ENCODE measurements around the gene CBARP. TPM values are rescaled to one million over a fixed set of nuclear protein-coding genes. Genes with fewer than 3 reads are reported as not detected.
A peak's percentile ranks its signal among the peaks of the same experiment; 100 is the strongest.

The CBARP gene
- total RNA-seq, 2 experiments from 2014 or later, result 0.09 to 0.13 TPM

DNA sequence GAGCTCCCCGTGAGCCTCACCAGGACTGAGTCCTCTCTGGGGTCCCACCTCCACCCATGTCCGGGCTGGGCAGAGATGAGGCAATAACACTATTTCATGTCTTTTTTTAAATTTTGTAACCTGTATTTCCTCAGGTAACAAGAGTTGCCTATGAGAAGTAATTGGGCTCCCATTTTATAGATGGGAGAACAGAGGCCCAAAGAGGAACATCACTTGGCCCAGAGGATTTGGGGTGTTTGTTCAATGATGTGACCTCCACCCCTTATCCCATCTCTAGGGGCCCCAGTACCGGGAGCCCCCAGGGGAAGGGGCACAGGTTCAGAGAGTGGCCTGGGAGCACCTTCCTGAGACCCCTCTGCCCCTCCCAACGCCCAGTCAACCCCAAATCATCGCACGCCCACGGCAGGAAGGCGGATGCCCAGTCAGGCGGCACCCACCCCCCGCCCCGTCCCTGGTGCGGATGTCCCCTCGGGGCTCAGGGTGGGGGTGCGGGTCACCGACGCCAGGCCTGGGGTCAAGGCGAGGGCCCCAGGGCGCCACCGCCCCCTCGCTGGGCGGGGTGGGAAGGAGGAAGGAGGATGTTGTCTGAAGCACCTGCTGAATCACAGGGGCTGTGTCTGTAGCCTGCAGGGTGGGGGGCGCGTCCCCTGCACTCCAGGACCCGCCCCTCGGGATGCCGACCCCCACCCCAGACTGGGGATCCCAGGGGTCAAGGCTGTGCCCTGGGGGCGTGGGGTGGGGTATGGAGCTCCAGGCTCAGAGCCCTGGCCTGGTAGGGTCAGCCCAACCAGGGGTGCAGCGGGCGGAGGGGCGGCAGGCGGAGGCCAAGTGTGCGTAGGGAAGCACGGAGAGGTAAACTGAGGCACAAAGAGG is 22.3 kb upstream of the CBARP start:
- Histone ChIP-seq H3K4me1 (ENCODE audit: insufficient read depth, low read length, poor library complexity, severe bottlenecking) (peaks cover 67% of the 10 kb centered on the region), H3K9me3 (ENCODE audit: low read length) (no peaks in the 10 kb centered on the region), H3K4me3 (ENCODE audit: low read depth, low read length, poor library complexity, severe bottlenecking) (peak overlapping the region; percentile 78), H3K9me2 (ENCODE audit: insufficient read depth, low read length) (no peaks in the 10 kb centered on the region), H3K4me2 (ENCODE audit: low read length) (peak overlapping the region; percentile 90), H3K36me3 (ENCODE audit: insufficient read depth, low read length) (peaks cover 38% of the 10 kb centered on the region), H2AFZ (ENCODE audit: low read length) (no peak overlapping the region), H3K27ac (ENCODE audit: low read depth, low read length, poor library complexity, severe bottlenecking) (peak overlapping the region; percentile 87), H3K79me2 (ENCODE audit: insufficient read depth, low read depth, low read length) (peaks cover 27% of the 10 kb centered on the region; the same call in 1 of the 2 replicates), H4K20me1 (ENCODE audit: insufficient read depth, low read length) (no peaks in the 10 kb centered on the region)
- TF ChIP-seq CTCF (conservative IDR thresholded peaks at IDR 0.05; ENCODE audit: low read length) (no peak), EZH2phosphoT487 (IDR thresholded peaks at IDR 0.05; ENCODE audit: borderline replicate concordance, low read depth, low read length) (no peak)
- POLR2A ChIA-PET, result interaction anchor here (1.0 kb wide), 1 partner anchor 9 kb away, joined by 4 read pairs; no protein-coding TSS in a partner anchor
- BruUV-seq (replicated peaks), result no TSS peak
- intact Hi-C loops (cut with micrococcal nuclease; ENCODE audit: unreplicated experiment), result loop anchor here (10.0 kb wide), 1 partner anchor 235 kb away; the partner anchor contains the start of genes CNN2, RNU6-2 and TMEM259
- CTCF ChIA-PET (ENCODE audit: unreplicated experiment), result no interaction called here
- DNase-seq (ENCODE audit: low spot score), result peak; percentile 64

- H3K4me1 ChIP-seq (ENCODE audit: insufficient read depth, low read length, poor library complexity, severe bottlenecking), result peaks cover 59% of the 10 kb centered on the region
- no peak overlapping the region for H2AFZ ChIP-seq (ENCODE audit: low read length)
- ChIA-PET POLR2A (interaction anchor here (1.0 kb wide), 1 partner anchor 9 kb away, joined by 4 read pairs; no protein-coding TSS in a partner anchor), CTCF (ENCODE audit: unreplicated experiment) (no interaction called here)
- intact Hi-C loops (cut with micrococcal nuclease; ENCODE audit: unreplicated experiment), result no loop called here
- peak overlapping the region; percentile 87 for H3K27ac ChIP-seq (ENCODE audit: low read depth, low read length, poor library complexity, severe bottlenecking)
- H4K20me1 ChIP-seq (ENCODE audit: insufficient read depth, low read length), result no peaks in the 10 kb centered on the region
- no TSS peak for BruUV-seq (replicated peaks)
- peaks cover 32% of the 10 kb centered on the region; the same call in 1 of the 2 replicates for H3K79me2 ChIP-seq (ENCODE audit: insufficient read depth, low read depth, low read length)
- H3K9me2 ChIP-seq (ENCODE audit: insufficient read depth, low read length), result no peaks in the 10 kb centered on the region
- no peaks in the 10 kb centered on the region for H3K9me3 ChIP-seq (ENCODE audit: low read length)
- peak overlapping the region; percentile 78 for H3K4me3 ChIP-seq (ENCODE audit: low read depth, low read length, poor library complexity, severe bottlenecking)
- H3K4me2 ChIP-seq (ENCODE audit: low read length), result peak overlapping the region; percentile 90
- DNase-seq (ENCODE audit: low spot score), result peak; percentile 79
- TF ChIP-seq CTCF (conservative IDR thresholded peaks at IDR 0.05; ENCODE audit: low read length) (no peak), EZH2phosphoT487 (IDR thresholded peaks at IDR 0.05; ENCODE audit: borderline replicate concordance, low read depth, low read length) (no peak)
- H3K36me3 ChIP-seq (ENCODE audit: insufficient read depth, low read length), result peaks cover 45% of the 10 kb centered on the region
Observed at GRCh38 chr19:1259206-1259875, 21.5 kb upstream of the CBARP start.

Data from OCI-LY7 (cell line).